Fibroblast of upper back skin (primary cell): ENCODE measurements around the gene MAP2K4.
"Not testable (repeated sequence)": the region's sequence is repeated elsewhere in the genome, so short reads cannot be mapped to it uniquely, and the experiment has no call there.

Experiments used
- DNase-seq: peaks from one replicate; pipeline ENCODE4 v3.0.0-alpha.2; 2013

Gene MAP2K4

GRCh38 chr17:12095522-12095921 lies 74.8 kb downstream of the MAP2K4 start:
- DNase-seq: no peak

GRCh38 chr17:12097326-12097725 lies 76.6 kb downstream of the MAP2K4 start:
- DNase-seq: no peak

DNA sequence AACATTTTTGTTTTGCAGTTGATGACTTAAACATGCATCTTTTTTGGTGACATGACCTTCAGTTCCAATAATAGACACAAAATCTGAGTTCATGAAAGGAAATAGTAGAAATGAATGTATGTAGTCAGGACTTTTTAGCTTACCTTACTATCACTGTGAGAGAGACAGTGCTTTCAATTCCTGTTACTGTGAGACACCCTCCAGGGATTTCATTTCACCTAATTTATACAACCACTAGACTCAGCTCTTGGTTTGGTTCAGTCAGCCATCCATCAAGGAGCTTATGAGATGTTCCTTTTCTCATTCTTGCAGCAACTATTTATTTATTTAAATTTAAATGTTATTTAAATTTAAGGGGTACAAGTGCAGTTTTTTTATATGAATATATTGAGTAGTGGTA lies 77.9 kb downstream of the MAP2K4 start:
- no peak for DNase-seq

DNA sequence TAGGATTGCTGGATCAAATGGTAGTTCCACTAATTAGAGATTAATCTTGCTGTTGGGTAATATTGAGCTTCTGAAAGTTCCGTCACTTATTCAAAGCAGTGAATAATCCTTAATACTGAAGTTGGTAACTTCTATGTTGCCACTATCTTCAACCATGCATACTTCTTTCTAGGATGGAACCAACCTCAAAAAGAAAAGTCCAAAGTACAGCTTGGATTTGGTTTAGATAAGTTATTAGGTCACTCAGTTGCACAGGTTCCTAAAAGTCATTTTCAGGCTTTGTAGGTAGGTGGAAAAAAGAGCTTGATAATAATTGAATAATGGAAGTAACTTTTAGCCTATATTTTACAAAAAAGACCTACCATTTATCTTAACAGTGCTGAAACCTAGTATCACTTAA lies 78.7 kb downstream of the MAP2K4 start:
- DNase-seq: no peak

- DNase-seq: no peak
Observed at GRCh38 chr17:12104831-12105230, 84.2 kb downstream of the MAP2K4 start.

DNA sequence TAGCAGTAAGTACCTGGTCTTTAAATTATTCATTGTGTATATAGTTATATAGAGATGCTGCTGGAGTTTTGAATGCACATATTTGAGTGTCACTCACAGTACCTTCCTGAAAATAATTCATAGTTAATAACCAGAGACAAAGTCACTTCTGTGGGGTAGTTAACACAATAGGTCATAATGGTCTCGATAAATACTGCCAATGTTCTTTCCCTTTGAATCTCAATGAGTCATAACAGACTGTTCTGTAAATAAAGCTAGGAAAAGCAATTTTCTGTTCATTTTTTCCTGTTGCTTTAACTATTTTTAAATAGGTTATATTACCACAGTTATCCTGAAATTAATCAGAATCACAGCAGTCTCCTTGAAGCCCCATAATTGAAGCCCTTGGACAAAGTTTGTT lies 87.2 kb downstream of the MAP2K4 start:
- no peak for DNase-seq

DNA sequence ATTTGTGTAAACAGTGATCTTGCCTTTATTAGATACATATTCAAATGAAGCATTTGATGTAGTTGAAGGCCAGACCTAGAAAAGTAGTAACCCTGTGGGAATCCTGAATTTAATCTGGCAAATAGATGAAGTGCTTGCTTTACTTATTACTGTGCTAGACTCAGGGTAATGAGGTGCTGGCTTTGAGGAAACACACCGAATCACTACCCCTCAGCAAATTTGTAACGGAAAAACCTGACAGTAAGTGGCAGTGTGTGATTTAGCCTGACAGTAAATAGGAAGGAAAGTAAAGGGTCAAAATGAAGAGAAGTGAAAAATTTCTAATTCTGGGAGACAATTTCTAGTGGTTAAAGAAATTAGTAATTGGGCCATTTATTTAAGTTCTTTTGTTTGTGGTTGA lies 90.2 kb downstream of the MAP2K4 start:
- DNase-seq: no peak

DNA sequence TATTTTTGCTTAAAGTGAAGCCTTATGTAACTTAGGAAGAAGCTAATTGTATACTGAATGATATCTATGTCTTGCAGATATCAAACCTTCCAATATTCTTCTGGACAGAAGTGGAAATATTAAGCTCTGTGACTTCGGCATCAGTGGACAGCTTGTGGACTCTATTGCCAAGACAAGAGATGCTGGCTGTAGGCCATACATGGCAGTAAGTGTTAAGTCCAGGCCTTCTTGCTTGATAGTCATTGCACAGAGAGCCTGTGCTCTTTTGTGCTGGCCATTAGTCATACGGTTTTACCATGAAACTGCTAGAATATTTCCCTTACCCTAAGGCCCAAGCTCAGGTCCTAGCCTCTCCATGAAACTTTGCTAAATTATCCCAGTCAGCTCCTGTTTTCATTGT lies 92.5 kb downstream of the MAP2K4 start:
- DNase-seq: no peak

DNA sequence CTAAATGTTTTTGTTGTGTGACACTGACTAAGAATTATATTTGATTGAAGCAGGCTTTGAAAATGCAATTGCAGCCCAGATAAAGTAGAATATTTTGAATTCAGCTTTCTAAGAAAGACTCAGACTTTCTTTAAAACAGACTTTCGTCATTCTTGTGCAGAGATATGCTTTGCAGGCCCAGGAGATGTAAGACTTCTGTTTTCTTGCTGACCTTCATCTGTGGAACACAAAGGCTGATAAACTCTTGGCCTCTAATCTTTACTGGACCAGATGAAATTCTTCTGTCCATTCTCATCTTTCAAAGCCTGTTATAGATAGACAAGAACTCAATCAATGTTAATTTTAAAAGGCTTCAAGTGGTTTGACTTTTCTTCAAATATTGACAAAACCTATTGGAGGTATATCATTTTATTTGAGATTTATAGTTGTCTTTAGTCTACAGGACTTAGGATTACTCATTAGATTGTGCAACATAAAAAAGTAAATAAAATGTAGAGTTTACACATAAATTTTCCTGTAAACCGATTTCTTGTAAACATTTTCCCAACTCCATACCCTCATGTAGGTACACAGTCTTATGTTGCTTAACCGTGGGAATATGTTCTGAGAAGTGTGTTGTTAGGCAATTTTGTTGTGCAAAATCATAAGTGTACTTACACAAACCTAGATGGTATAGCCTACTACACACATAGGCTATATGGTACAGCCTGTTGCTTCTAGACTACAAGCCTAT lies 94.2 kb downstream of the MAP2K4 start:
- no peak for DNase-seq

GRCh38 chr17:12116143-12116542 lies 95.5 kb downstream of the MAP2K4 start:
- no peak for DNase-seq

- no peak for DNase-seq
Observed at GRCh38 chr17:12118617-12119016, 97.9 kb downstream of the MAP2K4 start.

- no peak for DNase-seq
Observed at GRCh38 chr17:12122075-12122474, 101.4 kb downstream of the MAP2K4 start.

DNA sequence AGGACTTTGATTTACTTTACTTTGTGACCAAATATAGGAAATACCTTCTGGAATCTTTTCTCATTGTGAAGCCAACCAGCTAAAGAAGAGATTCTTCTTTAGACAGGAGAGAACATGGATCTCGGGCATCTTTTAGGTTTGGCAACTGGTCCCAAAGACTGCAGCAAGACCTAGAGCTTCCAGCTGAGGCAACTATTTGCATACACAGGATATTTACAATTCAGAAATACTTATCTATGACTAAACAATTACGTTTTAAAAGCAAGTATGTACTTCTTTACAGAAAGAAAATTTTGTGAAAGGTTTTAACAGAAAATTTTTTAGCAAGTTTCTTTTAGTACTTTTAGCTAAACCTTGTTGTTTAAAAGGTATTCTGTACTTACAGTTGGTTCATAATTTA lies 106.5 kb downstream of the MAP2K4 start:
- DNase-seq: no peak

GRCh38 chr17:12127667-12128066 lies 107.0 kb downstream of the MAP2K4 start:
- no peak for DNase-seq

- DNase-seq: no peak
Observed at GRCh38 chr17:12128946-12129345, 108.3 kb downstream of the MAP2K4 start.

- DNase-seq: peak; percentile 52
Observed at GRCh38 chr17:12133183-12133582, 112.5 kb downstream of the MAP2K4 start.

- DNase-seq: no peak
Observed at GRCh38 chr17:12134101-12134500, 113.4 kb downstream of the MAP2K4 start.

GRCh38 chr17:12134587-12134986 lies 113.9 kb downstream of the MAP2K4 start:
- no peak for DNase-seq

- no peak for DNase-seq
Observed at GRCh38 chr17:12136243-12136642, 115.6 kb downstream of the MAP2K4 start.

- DNase-seq: no peak
Observed at GRCh38 chr17:12136646-12137045, 116.0 kb downstream of the MAP2K4 start.

- no peak for DNase-seq
Observed at GRCh38 chr17:12137859-12138258, 117.2 kb downstream of the MAP2K4 start.

DNA sequence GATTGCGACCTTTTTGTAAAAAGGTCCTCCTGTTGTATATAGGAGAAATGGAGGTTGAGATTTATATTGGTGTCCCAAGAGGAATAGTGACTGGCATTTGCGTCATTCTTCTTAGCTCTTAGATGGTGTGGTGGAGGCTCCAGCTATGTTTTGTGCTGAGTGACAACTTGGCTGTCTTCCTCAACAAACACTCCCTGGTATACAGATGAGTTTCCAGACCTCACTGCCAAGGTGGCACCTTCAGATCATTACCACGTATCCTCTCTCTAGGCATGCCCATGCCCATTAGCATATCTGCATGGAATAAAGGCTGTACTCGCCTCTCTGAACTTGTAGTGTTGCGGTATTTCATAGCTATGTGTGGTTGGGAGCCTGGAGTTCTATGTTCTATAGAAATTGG lies 120.0 kb downstream of the MAP2K4 start:
- DNase-seq: no peak

DNA sequence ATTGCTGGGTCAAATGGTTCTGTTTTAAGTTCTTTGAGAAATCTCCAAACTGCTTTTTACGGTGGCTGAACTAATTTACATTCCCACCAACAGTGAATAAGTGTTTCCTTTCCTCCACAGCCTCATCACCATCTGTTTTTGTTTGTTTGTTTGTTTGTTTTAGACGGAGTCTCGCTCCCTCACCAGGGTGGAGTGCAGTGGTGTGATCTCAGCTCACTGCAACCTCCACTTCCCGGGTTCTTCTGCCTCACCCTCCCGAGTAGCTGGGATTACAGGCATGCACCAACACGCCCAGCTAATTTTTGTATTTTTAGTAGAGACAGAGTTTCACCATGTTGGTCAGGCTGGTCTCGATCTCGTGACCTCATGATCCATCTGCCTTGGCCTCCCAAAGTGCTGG lies 141.5 kb downstream of the MAP2K4 start:
- DNase-seq: not testable (repeated sequence)

DNA sequence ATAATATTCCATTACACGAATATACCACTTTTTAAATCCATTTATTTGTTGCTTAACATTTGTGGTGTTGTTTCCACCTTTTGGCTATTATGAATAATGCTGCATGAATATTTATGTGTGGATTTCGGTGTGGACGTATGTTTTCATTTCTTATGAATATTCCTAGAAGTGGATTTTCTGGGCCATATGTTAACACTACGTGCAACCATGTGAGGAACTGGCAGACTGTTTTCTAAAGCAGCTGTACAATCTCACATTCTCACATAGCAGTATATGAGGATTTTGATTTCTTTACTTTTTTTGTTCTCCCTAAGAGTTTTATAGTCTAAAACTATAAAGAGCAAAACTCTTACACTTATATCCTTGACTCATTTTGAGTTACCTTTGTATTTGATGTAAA lies 143.4 kb downstream of the MAP2K4 start:
- no peak for DNase-seq

DNA sequence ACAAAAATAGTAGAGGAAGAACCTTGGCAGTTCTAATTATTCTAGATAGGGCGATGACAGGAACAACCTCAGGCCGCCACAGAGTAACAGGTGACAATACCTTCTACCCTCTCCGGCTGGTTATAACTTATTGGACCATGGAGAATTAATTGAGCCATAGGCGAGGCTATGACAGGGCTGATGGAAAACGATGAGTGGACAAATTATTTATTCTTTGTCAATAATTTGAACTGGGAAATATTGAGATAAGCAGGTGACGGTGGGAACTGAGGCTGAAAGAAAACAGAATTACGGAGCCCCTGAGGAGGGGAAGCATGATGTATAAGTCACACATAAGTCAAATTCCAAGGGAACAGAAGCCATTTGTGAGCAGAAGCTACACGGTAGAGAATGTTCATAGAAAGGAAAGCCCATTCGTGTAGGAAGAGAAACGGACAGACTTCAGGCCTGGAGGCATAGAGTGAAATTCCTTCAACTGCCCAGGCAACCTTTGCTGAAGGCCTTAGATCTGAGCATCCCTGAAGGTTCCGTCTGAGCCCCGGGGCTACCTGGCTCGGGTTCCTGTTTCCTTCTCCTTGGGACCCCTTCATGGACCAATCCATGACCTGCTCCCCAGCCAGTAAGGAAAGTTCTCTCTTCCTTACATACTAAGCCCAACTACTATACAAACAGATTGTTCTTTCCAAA lies 158.1 kb downstream of the MAP2K4 start:
- DNase-seq: no peak
